HG03378 (cell line): Measurements from ENCODE around the gene ETFBKMT.

Experiments
- ATAC-seq: cut with Tn5 transposase; IDR thresholded peaks from one replicate; pipeline ENCODE4 v1.9.1; 2021; ENCODE audit warnings: mild to moderate bottlenecking, moderate library complexity; ENCODE audit not compliant: unreplicated experiment

ETFBKMT gene, protein sequence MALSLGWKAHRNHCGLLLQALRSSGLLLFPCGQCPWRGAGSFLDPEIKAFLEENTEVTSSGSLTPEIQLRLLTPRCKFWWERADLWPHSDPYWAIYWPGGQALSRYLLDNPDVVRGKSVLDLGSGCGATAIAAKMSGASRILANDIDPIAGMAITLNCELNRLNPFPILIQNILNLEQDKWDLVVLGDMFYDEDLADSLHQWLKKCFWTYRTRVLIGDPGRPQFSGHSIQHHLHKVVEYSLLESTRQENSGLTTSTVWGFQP

DNA sequence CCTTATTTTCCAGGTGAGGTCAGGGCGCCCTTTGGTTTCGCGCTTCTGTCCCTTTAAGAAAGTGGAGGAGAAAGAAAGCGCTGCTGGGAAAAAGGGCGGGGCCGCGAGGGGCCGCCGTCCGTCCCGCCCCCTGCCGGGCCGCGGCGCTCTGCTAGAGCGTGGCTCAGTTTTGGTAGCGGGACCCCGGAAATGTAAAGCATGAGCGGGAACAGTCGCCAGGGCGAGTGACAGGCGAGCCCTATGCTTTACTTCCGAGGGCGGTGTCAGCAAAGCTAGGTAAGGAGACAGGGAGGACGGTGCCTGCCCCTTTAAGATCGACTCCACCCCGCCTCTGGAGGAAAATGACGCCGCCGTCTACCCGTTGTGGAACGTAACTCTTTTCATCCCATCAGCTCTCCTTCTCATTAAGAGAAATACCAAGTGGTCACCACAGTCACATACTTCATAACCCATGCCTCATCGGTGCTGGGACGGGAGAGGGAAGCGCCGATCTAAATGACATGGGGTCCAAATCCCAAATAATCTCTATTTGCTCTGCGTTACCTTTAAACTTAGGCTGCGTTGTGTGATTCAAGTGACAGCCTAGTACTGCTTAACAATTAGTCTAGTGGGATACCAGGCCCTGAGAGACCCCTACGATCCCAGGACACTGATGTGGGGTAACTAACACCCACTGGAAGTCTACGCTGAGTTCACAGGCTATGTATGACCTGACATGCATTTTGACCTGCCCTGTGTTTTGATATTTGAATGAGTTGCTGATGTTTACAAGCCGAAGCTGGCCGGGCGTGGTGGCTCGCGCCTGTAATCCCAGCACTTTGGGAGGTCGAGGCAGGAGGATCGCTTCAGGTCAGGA is at the start of gene ETFBKMT:
TSS of gene ETFBKMT (plus strand) at position 602 of the 856 bp plus-strand sequence. CDS start 2,266 bp downstream, outside the sequence.
- ATAC-seq: peak; percentile 99

DNA sequence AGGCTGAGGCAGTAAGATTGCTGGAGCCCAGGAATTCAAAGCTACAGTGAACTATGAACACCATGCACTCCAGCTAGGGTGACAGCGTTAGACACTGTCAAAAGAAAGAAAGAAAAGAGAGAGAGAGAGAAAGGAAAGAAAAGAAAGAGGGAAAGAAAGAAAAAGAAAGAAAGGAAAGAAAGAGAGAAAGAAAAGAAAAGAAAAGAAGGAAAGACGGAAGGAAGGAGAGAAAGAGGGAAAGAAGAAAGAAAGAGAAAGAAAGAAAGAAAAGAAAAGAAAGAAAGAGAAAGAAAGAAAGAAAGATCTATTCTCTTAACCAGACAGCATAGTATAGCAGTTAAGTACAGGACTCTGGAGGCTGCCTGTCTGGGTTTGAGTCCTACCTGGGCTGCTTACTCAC is 46.7 kb upstream of the ETFBKMT start:
- ATAC-seq: no peak

DNA sequence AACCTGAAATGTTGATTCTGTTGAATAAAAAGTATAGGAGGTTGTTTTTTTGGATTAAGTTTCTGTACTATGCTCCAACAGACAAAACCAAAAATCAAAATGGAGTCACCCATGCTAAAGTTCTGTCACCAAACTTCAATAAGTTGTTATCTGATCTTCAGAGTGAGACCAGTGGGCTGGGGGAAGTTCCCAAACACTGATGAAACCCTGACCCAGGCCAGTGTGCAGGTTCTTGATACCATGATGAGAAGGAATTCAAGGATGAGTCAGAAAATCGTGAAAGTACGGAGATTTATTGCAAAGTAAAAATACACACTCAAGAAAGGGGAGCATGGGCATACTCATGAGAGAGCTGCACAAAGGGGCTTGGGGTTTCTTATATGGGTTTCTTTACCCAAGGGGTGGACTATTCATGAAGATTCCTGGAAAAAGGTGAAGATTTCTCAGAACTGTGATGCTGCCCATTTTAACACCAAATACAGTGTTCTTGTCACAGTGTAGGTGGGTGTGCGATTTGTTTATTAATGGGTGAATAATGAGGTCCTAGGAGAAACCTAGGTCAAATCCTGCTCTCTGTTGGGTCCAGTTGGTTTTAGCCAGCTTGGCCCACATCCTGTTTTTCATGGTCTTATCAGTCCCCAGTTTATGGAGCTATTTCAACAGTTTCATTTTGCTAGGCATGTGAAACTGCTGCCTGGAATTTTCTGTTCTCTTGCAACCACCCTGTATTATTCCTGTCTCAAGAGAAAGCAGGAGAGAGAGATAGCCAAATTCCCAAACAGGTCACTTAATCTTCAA is 41.1 kb upstream of the ETFBKMT start:
- no peak for ATAC-seq

DNA sequence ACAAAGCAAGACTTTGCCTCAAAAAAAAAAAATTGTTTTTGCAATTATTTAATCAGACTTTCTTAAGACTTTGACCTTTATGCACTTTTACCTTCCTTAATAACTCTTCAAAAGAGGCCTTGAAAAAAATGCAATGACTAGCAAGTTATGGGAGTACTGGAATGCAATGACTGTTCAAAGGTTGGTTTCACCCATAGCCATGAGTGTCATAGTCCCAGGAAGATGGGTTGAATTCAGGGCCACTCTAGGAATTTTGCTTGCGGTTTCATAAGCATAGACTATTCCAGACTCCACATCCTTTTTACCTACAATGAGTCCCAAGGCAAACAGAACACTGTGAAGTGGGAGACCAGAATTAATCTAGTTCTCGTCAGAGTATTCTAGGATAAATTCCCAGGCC is 39.2 kb upstream of the ETFBKMT start:
- ATAC-seq: no peak

DNA sequence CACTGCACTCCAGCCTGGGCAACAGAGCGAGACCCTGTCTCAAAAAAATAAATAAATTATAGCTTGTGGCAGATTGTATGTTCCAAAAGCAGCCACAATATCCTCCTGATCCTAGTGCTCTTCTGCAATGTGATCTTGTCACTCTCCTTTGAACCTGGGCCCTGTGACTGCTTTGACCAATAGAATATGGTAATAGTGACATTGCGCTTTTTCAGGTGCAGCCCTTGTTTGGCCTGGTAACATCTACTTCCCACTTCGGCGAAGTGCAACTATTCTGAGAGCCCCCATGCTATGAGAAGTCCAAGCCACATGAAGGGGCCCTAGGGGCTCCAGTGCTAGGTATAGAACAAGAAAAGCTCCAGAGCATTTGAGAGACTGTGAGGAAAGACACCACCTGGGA is 37.5 kb upstream of the ETFBKMT start:
- no peak for ATAC-seq

DNA sequence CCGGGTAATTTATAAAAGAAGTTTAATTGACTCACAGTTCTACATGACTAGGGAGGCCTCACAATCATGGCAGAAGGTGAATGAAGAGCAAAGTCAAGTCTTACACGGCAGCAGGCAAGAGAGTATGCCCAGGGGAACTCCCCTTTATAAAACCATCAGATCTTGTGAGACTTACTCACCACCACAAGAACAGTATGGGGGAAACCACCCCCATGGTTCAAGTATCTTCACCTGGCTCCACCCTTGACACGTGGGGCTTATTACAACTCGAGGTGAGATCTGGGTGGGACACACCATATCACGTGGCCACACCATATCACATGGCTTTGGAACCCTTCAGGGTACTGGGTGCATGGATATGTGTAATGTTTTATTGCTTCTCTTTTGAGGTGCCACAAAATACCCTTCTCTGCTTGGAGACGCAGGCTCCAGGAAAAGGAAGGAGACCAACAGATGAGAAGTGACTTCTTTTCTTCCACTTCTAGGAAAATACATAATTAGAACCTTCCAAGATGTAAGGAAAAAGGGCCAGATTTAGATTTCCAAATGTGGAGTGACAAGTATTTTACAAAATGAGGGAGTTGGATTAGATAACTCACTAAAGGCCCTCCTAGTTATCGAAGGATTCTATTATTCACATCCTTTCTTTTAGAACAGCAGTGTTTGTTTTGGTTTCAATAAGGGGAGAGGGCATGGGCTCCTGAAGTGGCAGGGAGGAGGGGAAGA is 33.1 kb upstream of the ETFBKMT start:
- no peak for ATAC-seq

DNA sequence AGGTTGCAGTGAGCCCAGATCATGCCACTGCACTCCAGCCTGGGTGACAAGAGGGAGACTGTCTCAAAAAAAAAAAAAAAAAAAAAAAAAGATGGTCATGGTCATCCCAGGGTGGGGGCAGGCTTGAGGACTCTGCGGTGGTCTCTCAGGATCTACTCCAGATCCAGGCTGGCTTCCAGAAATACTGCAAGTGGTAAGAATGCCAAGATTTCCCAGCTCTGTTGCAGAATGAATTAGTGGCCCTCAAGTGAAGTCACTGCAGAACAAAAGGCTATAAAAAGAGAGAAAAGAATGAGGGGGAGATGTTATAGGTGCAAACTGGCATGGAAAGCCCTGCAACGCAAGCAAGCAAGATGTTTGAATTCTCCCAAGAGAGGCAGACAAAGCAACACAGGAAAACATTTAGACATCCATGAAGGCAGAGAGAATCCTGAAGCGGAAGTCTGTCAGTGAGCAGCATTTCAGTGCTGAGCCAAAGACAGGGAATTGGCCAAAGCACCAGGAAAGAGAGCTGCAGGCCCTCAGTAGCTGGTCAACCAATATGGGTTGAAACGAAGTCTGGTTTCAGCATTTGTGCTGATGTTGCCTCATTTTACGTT is 31.9 kb upstream of the ETFBKMT start:
- no peak for ATAC-seq

DNA sequence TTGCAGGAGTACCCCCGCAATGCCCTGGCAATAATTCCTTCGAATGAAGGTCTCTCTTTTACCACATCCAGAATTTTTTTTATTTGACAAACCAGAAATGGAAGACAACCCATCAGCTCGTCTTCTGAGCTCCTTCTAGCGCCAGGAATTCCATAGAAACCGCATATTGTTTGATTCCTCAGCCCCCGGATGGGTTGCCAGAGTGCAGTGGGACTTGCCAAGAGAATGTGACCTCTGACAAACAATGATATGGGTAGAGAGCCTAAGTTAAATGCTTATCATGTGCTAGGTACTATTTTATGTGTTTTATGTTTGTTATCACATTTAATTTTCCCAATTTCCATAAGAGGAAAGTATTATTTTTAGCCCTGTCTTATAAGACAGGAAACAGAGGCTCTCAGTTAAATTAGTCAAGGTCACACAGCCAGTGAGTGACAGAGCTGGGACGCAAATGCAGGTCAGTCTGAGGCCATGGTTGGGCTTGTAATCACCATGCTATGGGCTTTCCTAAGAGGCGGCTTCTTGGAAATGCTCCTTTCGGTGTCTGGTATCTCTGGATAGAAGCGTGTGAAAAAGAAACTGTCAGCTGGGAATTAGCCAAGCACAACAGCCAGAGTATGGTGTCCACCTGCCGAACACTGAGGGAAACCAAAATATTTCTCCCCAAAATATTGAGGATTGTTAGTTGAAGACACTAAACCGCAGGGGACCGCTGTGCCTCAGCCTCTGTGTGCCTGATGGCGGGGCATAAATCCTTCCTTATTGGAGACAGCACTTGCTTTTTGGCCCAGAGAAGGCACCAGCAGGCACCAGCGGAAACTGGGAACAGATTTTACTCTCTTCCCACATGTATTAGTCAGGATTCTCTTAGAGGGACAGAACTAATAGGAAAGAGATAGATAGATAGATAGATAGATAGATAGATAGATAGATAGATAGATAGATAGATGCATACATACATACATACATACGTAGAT is 29.4 kb upstream of the ETFBKMT start:
- no peak for ATAC-seq

DNA sequence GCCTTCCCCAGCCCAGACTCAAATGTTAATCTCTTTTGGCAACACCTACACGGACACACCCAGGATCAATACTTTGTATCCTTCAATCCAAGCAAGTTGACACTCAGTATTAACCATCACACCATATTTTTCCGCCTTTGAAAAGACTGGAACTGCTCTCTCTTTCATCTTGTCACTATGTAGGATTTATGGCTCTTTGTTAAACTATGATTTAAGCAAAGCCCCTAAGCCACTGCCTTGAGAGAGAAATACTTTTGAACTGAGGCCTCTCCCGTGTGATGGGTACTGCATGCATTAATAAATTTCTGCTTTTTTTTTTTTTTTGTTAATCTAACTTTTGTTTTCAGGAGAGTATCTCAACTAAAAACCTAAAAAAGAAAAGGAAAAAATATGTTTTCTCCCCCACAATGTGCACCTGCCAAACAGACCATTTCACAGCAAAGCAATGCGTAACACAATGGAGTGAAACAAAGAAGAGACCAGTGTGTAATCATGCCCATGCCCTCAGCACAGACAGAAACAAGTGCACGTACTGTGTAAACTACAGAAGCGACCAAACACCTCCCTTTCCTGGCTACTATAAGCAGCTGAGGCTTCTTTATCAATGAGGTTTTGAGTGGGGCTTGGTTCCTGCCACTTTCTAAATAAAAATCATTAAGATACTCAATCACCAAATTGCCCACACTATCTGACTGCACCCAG is 28.3 kb upstream of the ETFBKMT start:
- ATAC-seq: no peak

DNA sequence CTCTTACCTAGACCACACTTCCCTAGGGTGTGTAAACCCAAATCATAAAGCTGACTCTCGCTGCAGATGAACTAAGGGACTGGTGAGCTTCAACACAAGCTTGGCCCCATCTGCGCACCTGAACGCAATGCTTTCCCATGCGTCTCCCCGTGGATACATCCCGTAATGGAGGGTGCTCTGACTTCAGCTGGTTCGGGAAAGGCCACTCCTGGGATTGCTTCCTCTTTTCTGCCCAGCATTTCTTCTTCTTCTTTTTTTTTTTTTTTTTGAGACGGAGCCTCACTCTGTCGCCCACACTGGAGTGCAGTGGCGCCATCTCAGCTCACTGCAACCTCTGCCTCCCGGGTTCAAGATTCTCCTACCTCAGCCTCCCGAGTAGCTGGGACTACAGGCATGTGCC is 27.7 kb upstream of the ETFBKMT start:
- ATAC-seq: no peak

DNA sequence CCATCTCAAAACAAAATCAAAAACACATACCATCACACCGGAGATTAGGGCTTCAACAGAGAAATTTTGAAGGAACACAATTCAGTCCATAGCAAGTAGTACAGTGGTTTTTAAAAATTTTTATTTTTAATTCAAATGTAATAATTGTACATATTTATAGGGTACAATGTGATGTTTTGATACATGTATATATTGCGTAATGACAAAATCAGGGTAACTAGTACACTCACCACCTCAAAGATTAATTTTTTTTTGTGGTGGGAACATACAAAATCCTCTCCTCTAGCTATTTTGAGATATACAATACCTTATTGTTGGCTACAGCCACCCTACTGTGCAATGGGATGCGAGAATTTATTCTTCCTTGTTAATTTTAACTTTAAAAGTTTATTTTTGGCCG is 26.0 kb upstream of the ETFBKMT start:
- no peak for ATAC-seq

DNA sequence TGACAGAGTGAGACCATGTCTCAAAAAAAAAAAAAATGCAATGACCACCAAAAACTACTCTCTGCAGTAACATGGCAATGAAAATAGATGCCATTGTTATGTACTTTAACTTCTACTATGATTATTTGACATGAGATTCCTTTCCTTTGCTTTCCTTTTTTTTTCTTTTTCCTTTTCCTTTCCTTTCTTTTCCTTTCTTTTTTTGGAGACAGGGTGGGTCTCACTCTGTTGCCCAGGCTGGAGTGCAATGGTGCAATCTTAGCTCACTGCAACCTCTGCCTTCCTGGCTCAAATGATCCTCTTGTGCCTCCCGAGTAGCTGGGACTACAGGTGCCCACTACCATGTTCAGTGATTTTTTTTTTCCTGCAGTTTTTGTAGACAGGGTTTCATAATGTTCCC is 24.9 kb upstream of the ETFBKMT start:
- ATAC-seq: no peak

DNA sequence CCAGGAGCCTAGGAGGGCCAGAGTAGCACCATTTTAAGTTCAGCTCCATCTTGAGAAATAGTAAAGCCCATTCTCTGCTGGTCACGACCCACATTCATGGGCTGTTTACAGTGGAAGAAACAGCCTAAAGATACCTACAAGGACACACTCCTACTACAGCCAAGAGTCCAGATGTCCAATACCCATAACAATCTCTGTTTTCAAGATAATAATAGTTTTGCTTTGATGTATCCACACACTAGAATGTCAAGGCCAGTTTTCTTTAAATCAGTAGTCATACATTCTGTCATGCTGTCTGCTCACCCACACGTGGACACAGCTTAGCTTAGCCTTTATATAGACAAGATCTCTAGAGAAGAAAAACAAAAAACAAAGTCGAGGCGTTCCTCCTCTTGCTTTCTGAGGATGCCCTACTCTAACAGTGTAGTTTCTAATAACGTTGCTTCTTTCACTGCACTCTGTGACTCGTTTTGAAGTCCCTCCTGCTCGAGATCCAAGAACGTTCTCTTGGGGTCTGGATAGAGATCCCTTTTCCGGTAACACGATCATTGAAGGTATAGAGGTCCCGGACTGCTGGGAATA is 17.9 kb upstream of the ETFBKMT start:
- no peak for ATAC-seq

DNA sequence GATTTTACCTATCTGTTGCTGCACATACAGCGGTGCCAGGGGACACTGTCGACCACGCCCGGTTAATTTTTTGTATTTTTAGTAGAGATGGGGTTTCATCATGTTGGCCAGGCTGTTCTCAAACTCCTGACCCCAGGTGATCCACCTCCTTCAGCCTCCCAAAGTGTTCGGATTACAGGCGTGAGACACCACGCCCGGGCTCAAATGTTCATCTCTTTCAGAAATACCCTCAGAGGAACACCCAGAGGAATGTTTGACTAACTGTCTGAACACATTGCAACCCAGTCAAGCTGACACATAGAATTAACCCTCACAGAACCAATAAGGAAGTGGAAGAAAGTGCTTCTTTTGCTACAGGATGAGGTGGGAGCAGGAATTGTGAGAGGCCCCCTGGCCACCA is 15.0 kb upstream of the ETFBKMT start:
- no peak for ATAC-seq

DNA sequence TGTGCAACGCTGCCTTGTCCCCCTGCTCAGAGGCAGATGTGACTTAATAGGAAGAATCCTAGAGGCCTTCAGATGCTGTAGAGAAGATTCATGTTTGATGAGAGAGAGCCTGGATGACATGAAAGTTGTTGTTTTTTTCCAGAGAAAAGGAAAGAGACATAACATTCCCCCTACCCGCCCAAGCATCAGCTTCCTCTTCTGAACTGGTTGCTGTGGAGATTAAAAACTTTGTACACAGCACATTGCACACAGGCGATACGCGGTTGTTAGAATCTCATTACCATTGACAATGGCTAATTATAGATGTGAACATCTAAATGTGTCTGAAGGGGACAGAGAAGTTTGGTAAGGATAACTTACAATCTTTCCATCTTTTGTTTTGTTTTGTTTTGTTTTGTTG is 13.6 kb upstream of the ETFBKMT start:
- ATAC-seq: no peak

DNA sequence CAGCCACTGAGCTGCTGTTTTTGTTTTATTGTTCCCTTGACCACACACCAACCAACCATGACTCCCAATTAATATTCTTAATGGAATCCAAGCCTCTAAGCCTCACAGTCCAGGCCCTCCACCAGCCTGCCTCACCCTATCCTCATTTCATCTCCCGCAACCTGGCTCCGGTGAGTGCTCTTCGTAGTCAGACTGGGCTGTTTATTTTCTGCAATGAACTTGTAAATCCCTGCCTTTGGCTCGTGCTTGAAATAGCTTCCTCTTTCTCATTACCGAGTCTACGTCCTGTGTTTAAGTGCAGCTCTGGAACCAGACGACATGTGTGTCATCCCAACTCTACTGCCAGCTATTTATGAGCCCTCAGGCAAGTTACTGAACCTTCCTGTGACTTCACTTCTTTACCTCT is 12.4 kb upstream of the ETFBKMT start:
- no peak for ATAC-seq

DNA sequence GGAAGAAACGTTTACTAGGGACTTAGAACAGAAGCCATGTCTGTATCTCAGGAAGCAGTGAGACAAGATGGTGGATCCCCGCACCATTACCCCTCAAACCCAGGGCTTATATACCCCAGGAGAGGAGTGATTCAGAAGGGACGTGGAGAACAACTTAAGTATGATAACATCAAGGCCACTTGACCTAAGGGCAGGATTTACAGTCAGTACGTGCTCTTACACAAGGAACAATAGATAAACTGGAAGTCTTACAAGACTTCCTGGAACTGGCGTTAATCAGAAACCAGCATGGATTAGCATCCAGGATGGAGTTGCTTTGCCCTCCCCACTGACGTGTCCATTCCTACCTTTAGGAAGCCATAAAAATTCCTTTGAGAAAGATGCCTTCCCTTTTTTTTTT is 8.6 kb upstream of the ETFBKMT start:
- no peak for ATAC-seq

DNA sequence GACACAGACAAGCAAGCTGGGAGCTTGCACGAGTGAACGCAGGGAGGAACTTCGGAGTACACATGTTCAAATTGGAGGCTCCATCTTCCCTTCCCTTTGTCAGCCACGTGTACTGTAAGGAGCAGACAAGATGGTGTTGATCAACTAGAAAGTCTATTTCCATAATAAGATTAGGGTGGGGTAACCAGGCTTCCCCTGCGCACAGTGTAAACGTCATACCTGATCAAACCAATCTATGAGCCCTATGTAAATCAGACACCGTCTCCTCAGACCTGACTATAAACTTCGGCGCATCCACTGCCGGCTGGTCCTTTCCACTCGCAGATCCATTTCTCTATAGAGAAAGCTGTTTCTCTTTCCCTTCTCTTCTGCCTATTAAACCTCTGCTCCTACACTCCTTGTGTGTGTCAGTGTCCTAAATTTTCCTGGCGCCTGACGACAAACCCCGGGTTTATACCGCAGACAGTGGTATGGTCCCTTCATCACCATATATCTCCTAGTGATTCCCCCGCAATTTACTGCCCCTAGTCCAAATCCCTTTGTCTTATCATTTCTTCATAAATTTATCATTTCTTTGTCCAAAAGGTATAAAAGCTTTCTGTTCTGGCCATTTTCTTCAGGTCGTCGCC is 7.5 kb upstream of the ETFBKMT start:
- no peak for ATAC-seq
